ENCODE results near the gene SECISBP2L.

DNA sequence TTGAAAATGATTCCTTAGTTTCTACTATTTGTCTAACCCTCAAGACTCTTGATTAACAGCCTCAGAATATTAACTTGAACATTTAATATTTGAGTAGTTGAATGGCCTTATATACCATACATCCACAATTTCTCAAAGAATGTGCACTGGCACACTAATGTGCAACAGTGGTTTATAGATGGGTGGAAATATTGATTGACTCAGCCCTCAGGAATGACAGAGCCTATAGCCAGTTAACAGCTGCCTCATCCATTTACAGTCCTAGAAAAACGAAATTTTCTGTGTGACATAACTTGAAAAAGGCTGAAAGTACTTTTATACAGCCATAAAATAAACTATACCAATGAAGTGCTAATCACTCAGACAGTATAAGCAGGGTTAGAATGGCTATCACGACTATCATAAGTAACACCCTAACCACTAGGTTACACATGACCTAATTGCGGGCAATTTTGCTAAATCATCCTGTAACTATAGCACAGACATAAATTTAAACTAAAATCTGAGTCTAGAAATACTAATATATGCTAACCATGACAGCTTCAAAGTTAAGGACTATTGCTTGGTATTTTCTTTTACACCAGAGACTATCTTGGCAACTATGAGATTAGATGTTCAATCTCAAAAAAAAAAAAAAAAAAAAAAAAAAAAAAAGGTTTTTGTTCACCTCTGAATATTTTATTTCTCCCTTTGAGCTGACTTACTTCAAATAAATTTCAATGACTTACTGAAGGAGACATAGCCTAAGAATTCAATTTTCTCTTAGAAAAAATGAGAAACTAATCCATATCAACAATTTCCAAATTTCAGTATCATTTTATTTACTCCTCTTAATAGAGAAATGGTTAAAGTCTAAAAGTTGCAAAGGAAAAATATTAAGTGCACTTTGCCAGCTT lies 9.3 kb downstream of the SECISBP2L start:
- TF ChIP-seq CTCF (IDR thresholded peaks at IDR 0.05; ENCODE audit: insufficient read depth, low read length, poor library complexity, severe bottlenecking) (no peak), EZH2phosphoT487 (conservative IDR thresholded peaks at IDR 0.05; ENCODE audit: low read length) (no peak)
